GM12874 (cell line): ENCODE measurements around the gene SH3GL1.

Experiments used
- TF ChIP-seq, protein P1 (sequence below): IDR thresholded peaks from 2 replicates; pipeline ENCODE4 v1.5.1; 2011; ENCODE audit warnings: low read depth, mild to moderate bottlenecking, control low read depth, low read length, moderate library complexity; ENCODE audit not compliant: insufficient read depth

Gene SH3GL1

DNA sequence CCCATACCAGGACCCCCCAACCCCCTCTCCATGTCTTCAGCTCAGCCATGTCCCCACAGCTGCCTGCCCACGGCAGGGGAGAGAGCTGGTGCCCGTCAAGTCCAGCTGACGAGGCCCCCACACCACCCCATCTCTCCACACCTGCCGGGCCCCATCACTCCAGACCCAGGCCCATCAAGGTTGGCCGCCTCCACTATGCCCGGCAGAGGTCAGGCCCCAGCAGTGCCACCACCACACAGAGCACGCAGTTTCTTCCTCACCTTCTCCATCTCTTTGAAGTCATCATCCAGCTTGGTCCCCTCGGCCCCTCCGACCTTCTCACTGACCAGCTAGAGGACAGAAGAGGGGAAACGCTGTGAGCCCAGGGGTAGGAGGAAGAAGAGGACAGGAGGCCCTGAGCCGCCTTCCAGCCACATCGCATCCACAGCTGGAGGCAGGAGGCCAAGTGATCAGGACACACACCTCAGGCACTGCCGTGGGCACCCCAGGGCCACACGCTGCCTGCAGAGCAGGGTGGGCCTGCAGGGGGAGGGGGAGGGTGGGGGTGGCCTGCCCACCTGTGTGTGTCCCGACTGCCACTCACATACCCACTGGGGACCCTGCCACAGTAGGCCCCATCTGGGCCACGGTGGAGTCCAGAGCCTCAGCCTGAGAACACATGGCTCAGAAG is 33.5 kb downstream of the SH3GL1 start:
- TF ChIP-seq, protein P1, sequence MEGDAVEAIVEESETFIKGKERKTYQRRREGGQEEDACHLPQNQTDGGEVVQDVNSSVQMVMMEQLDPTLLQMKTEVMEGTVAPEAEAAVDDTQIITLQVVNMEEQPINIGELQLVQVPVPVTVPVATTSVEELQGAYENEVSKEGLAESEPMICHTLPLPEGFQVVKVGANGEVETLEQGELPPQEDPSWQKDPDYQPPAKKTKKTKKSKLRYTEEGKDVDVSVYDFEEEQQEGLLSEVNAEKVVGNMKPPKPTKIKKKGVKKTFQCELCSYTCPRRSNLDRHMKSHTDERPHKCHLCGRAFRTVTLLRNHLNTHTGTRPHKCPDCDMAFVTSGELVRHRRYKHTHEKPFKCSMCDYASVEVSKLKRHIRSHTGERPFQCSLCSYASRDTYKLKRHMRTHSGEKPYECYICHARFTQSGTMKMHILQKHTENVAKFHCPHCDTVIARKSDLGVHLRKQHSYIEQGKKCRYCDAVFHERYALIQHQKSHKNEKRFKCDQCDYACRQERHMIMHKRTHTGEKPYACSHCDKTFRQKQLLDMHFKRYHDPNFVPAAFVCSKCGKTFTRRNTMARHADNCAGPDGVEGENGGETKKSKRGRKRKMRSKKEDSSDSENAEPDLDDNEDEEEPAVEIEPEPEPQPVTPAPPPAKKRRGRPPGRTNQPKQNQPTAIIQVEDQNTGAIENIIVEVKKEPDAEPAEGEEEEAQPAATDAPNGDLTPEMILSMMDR, result no peak

- TF ChIP-seq, protein P1, result no peak
These were observed 34.3 kb downstream of the SH3GL1 start for GRCh38 chr19:4365791-4366665.

DNA sequence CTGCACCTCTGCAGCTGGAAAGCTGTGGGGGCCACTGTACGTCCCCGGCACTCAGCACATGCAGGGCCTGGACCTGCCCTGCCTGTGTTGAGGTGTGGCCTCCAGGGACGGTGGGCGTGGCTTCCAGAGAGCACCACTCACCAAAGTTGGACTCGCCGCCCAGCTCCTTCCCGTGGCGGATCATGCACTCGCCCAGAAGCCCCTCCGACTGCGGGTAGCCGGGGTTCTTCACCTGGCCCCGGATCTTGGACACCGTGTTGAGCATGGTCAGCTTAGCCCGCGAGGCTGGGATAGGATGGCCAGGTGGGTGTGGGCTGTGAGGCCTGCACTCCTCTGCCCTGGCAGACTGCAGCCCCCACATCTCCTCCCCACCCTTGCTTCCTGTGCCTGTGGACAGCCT is 35.0 kb downstream of the SH3GL1 start:
- TF ChIP-seq, protein P1, result no peak

GRCh38 chr19:4363571-4364304 is 36.6 kb downstream of the SH3GL1 start:
- TF ChIP-seq, protein P1, result no peak

DNA sequence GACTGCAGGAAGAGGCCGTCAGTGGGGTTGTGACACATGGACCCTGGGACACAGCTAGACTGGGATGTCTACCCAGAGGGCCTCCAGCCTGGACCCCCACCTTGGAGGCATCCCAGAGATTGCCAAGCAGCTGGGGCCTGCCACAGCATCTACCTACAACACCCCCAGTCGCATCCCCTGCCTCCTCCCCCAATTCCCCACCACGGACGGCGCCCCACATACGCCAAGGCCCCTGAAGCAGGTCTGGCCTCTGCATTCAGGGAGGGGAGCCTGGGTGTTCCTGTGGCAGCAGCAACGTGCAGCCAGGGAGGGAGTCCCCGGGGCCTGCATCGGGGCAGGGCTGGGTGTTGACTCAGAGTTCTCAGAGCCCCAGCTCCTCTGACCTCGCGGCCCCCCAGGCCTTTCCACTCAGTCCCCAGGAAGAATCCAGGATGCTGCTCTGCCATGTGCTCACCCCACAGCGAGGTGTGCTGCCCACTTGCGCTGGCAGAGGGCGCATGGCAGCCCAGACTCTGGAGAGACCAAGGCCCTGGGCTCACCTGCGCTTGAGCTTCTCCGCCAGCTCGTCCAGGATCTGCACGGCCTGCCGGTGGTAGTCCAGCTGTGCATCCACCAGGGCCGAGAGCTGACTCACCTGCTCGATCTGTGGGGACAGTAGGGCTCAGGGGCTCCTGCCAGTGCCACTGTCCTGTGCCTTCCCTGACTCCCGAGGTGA is 37.4 kb downstream of the SH3GL1 start:
- TF ChIP-seq, protein P1, result 0 out of 2 replicates have a peak, but pooled peaks have one; percentile 24

- TF ChIP-seq, protein P1, result no peak
These were observed 38.1 kb downstream of the SH3GL1 start for GRCh38 chr19:4362101-4362828.
